Ishikawa (cell line): Measurements from ENCODE around the gene GUCY2D.

Source experiments
- CEBPB ChIP-seq: IDR thresholded peaks from 2 replicates; pipeline ENCODE4 v1.6.1; 2012
- CREB1 ChIP-seq: IDR thresholded peaks from 2 replicates; pipeline ENCODE4 v1.6.1; 2012; ENCODE audit warnings: low read depth
- EGR1 ChIP-seq: IDR thresholded peaks from 2 replicates; pipeline ENCODE4 v1.6.1; 2012
- EP300 ChIP-seq: IDR thresholded peaks from 2 replicates; pipeline ENCODE4 v1.6.1; 2012; ENCODE audit warnings: borderline replicate concordance
- FOXM1 ChIP-seq: IDR thresholded peaks from 2 replicates; pipeline ENCODE4 v1.6.1; 2012; ENCODE audit warnings: low read depth, borderline replicate concordance
- MAX ChIP-seq: IDR thresholded peaks from 2 replicates; pipeline ENCODE4 v1.6.1; 2012
- NFIC ChIP-seq: IDR thresholded peaks from 2 replicates; pipeline ENCODE4 v1.6.1; 2012
- RAD21 ChIP-seq: IDR thresholded peaks from 2 replicates; pipeline ENCODE4 v1.6.1; 2012; ENCODE audit warnings: low read depth
- REST ChIP-seq: IDR thresholded peaks from 2 replicates; pipeline ENCODE4 v1.6.1; 2012; ENCODE audit warnings: low read depth, mild to moderate bottlenecking
- TAF1 ChIP-seq: IDR thresholded peaks from 2 replicates; pipeline ENCODE4 v1.6.1; 2012; ENCODE audit warnings: low read depth, mild to moderate bottlenecking
- TCF12 ChIP-seq: IDR thresholded peaks from 2 replicates; pipeline ENCODE4 v1.6.1; 2012; ENCODE audit warnings: low read depth
- ZBTB7A ChIP-seq: IDR thresholded peaks from 2 replicates; pipeline ENCODE4 v1.6.1; 2012; ENCODE audit warnings: low read depth

DNA sequence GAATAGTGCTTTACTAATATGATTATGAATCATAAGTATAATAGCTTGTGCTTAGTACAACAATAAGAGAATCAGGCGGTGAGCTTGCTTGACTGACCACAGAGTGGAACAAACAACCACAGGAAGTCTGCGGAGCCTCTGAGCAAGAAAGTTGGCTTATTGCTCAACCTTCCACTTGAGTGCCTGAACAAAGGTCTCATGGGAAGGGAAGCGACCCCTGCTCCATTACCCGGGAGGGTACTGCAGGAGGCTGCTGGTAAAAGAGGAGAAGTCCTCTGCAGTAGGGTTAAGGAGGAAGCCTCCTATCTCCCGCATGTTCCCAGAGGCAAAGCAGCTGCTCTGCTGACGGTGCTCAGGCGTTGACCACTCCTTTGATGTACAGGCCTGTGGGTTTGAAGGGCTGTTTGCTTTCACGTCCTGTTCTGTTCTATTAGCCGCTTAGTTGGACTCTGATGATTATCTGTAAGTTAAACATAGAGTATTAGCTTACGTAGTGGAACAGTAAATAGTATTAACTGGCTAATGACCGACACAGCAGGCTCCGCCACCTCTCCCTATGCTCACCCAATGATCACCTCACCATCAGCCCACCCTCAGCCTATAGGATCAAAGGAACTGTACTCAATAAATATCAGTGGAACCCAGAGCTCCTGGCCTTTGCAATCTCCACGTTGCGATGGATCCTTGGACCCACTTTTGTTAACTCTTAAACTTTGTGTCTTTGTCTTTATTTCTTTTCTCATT lies 54.0 kb downstream of the GUCY2D start:
- TF ChIP-seq MAX (no peak), EGR1 (no peak), EP300 (no peak), TAF1 (no peak), RAD21 (no peak), FOXM1 (no peak), NFIC (no peak), CEBPB (peak; percentile 67; the same call in 1 of the 2 replicates), ZBTB7A (no peak), CREB1 (no peak), REST (no peak), TCF12 (no peak)
